Stimulated activated CD8-positive, alpha-beta memory T cell treated with anti-CD3 and anti-CD28 coated beads, Interleukin-7, amount 100 ng/mL, for 48 hours (primary cell): ENCODE data around the gene ATG2A.

ENCODE experiments used
- DNase-seq, 2 donors: peaks; one replicate each; pipeline ENCODE4 v3.0.0-alpha.2; 2020; ENCODE audit warnings: low read depth in 1 of 2; ENCODE audit errors: extremely low read depth in 1 of 2

ATG2A gene

GRCh38 chr11:64916775-64917662 is at the start of gene ATG2A:
Gene ATG2A, minus strand, starts transcription at chr11:64917209. Its CDS starts 74 bp downstream, at chr11:64917135.
- DNase-seq, result peak; percentile 96 to 99

GRCh38 chr11:64963072-64963631 is 46.1 kb upstream of the ATG2A start:
- no peak for DNase-seq

GRCh38 chr11:64960719-64961118 is 43.7 kb upstream of the ATG2A start:
- no peak for DNase-seq

GRCh38 chr11:64959498-64959897 is 42.5 kb upstream of the ATG2A start:
- DNase-seq, result no peak

- no peak for DNase-seq
Observed at GRCh38 chr11:64954201-64954600, 37.2 kb upstream of the ATG2A start.

GRCh38 chr11:64951529-64951928 is 34.5 kb upstream of the ATG2A start:
- no peak for DNase-seq

GRCh38 chr11:64947208-64947814 is 30.3 kb upstream of the ATG2A start:
- DNase-seq, result no peak

GRCh38 chr11:64936539-64936938 is 19.5 kb upstream of the ATG2A start:
- no peak for DNase-seq

GRCh38 chr11:64935359-64936081 is 18.5 kb upstream of the ATG2A start, which contains the start of gene GPHA2:
Gene GPHA2, minus strand, starts transcription at chr11:64935893. Its CDS starts 433 bp downstream, at chr11:64935460.
- no peak for DNase-seq

GRCh38 chr11:64934682-64935358 is 17.8 kb upstream of the ATG2A start:
- DNase-seq, result no peak

- DNase-seq, result no peak
Observed at GRCh38 chr11:64933935-64934681, 17.1 kb upstream of the ATG2A start.

GRCh38 chr11:64933213-64933934 is 16.4 kb upstream of the ATG2A start:
- DNase-seq, result no peak

GRCh38 chr11:64932324-64932723 is 15.3 kb upstream of the ATG2A start:
- no peak for DNase-seq

GRCh38 chr11:64931290-64931689 is 14.3 kb upstream of the ATG2A start:
- no peak for DNase-seq

GRCh38 chr11:64930340-64930739 is 13.3 kb upstream of the ATG2A start:
- DNase-seq, result no peak

GRCh38 chr11:64929625-64930024 is 12.6 kb upstream of the ATG2A start:
- DNase-seq, result no peak

- DNase-seq, result no peak
Observed at GRCh38 chr11:64928957-64929356, 11.9 kb upstream of the ATG2A start.

GRCh38 chr11:64926689-64927088 is 9.7 kb upstream of the ATG2A start:
- DNase-seq, result no peak
